GM12874 (cell line): ENCODE results near the gene EDARADD.

Experiments
- TF ChIP-seq, protein P1 (sequence below): IDR thresholded peaks from 2 replicates; pipeline ENCODE4 v1.5.1; 2011; ENCODE audit warnings: low read depth, mild to moderate bottlenecking, control low read depth, low read length, moderate library complexity; ENCODE audit not compliant: insufficient read depth

The EDARADD gene

DNA sequence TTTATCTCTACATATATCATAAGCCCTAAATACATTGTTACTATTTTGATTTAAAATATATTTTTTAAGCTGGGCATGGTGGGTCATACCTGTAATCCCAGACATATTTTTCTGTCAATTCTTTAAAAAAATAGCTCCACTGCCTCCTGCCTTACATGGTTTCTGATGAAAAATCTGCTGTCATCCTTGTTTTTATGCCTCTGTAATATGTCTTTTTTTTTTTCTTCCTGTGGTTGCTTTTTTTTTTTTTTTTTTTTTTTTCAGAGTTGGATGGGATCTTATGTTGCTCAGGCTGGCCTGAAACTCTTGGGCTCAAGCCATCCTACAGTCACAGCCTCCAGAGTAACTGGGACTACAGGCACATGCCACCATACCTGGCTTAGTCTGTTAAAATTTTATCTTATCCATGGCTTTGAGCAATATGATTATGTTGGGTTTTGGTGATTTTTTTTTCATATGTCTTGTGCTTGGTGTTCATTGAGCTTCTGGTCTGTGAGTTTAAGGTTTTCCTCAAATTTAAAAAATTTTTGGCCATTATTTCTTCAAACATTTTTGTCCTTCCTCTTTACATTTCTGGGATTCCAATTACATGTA lies 12.4 kb upstream of the EDARADD start:
- TF ChIP-seq, protein P1, sequence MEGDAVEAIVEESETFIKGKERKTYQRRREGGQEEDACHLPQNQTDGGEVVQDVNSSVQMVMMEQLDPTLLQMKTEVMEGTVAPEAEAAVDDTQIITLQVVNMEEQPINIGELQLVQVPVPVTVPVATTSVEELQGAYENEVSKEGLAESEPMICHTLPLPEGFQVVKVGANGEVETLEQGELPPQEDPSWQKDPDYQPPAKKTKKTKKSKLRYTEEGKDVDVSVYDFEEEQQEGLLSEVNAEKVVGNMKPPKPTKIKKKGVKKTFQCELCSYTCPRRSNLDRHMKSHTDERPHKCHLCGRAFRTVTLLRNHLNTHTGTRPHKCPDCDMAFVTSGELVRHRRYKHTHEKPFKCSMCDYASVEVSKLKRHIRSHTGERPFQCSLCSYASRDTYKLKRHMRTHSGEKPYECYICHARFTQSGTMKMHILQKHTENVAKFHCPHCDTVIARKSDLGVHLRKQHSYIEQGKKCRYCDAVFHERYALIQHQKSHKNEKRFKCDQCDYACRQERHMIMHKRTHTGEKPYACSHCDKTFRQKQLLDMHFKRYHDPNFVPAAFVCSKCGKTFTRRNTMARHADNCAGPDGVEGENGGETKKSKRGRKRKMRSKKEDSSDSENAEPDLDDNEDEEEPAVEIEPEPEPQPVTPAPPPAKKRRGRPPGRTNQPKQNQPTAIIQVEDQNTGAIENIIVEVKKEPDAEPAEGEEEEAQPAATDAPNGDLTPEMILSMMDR: no peak

DNA sequence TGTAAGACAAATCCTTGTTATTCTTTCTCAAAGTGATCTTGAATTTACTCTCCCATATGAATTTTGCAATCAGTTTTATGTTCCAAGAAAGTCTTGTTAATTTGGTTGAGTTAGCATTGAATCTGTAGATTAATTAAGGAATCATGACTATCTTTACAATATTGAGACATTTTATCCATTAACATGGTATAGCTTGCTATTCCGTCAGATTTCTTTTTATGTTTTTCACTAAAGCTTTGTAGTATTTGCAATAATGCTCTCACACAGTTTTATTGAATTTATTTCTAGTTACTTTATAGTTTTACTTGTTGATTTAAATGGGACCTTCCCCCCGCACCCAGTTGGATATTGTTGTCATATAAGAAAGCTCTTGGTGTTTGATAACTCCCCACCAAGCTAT lies 5.8 kb upstream of the EDARADD start:
- TF ChIP-seq, protein P1: no peak

DNA sequence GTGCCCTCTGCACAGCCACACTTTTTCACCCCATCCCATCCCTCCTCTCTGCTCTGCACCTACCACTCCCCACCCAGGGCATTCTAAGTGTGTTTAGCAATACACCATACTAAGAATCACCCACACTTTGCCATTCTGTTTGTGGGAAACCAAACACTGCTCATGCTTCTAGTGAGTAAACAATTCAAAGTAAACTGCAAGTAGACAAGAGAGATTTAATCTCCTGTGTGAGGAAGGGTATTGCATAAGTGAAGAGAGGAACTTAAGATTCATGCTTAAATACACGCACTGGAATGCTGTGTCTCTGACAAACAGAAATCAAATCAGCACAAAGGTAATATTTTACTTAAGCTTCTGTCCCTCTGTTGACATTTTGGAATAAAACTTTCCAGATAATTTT lies 4.8 kb upstream of the EDARADD start:
- TF ChIP-seq, protein P1: no peak

DNA sequence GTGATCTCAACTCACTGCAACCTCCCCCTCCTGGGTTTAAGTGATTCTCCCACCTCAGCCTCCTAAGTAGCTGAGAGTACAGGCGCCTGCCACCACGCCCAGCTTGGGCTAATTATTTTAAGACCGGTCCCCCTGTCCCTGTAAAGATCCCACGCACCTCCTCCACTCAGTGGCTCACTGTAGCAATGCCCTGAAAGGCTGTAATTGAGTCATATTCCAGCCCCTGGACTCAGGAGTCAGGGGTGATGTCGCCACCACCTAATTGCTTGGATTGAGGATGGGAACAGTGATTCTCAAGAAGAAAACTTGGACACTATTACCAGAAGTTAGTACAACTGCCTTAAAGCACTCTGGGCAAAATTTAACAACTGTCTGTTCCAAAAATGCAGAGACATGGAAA lies 3.1 kb upstream of the EDARADD start:
- TF ChIP-seq, protein P1: no peak

DNA sequence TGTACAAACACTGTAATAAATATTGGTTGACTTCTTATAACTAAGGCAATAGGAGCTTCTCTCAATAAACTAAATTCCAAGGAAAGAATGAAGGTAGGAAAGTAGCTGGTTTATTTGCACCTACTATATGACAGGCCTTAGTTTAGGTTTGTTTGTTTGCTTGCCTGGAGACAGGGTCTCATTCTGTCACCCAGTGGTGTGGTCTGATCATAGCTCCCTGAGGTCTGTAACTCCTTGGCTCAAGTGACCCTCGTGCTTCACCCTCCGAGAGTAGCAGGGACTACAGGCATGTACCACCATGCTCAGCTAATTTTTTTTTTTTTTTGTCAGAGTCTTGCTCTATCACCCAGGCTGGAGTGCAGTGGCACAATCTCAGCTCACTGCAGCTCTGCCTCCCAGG lies 1.9 kb upstream of the EDARADD start:
- TF ChIP-seq, protein P1: no peak

DNA sequence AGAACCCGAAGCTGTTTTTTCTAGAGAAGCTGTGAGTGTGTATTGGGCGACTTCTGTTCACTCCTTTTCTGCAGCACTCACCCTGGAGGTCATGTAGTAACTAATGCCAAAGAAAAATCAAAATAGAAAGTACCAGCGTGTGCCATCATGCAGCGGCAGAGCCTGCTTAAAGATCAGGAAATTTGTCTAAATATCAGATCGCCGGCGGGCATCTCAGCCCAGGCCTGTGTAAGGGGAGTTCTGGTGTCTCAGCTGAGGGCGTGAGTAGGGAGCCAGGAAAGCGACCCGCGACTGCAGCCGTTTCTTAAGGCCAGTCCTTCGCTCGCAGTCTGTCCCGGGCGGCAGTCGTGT lies 768 bp downstream of the EDARADD start:
- TF ChIP-seq, protein P1: no peak

DNA sequence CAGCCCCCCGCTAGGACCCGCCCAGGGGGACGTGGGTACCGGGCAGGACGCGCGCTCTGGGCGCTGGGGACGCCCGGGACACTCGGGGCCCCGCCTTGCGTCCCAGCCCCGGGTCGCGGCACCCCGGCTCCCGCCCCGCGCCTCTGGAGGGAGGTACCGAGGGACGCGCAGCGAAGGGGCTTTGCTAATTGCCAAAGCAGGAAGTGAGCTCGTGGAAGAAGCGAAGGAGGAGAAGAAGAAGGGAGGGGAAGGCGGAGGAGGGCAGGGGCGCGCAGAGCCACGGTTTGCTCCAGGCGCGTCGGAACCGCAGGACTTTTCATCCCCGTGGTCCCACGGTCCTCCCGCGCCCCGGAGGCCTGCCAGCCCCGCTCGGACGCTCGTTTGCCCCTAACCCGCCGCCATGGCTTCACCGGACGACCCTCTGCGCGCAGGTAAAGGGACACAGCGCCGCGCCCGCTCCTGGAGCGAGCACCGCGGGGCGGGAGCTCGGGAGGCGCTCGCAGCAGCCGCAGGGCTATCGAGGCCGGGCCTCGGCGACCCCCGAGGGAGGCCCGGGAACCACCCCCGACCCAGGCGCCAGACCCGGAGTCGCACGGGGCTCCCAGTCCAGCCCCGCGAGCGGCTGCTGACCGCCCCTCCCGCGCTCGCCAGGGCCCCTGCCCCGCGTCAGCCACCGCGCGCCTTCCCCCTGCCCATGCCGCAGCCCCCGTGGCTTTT lies 1.3 kb downstream of the EDARADD start:
- TF ChIP-seq, protein P1: no peak
